ENCODE data around the gene CLECL1. TPM values are rescaled to one million over a fixed set of nuclear protein-coding genes. Genes with fewer than 3 reads are reported as not detected.
"Not testable (repeated sequence)": the region's sequence is repeated elsewhere in the genome, so short reads cannot be mapped to it uniquely, and the experiment has no call there.

CLECL1 gene
- total RNA-seq, 1 experiment from 2014 or later: not detected

DNA sequence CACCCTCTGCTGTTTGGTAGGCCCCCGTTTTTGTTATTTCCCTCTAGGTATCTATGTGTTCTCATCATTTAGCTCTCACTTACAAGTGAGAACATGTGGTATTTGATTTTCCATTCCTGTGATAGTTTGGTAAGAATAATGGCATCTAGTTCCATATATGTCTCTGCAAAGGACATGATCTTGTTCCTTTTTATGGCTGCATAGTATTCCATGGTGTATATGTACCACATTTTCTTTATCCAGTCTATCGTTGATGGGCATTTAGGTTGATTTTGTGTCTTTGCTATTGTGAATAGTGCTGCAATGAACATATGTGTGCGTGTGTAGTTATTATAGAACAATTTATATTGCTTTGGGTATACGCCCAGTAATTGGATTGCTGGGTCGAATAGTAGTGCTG lies 28.3 kb downstream of the CLECL1 start:
- H3K27me3 ChIP-seq (replicated peaks); H3K9me3 ChIP-seq (replicated peaks); H3K36me3 ChIP-seq; DNase-seq (ENCODE audit: low read depth in 1 of 2, low spot score in 2 of 2); H3K4me1 ChIP-seq (replicated peaks); H3K4me3 ChIP-seq; H3K27ac ChIP-seq: not testable (repeated sequence)

- H3K27ac ChIP-seq: no peak overlapping the region
These were observed 30.6 kb downstream of the CLECL1 start for GRCh38 chr12:9702255-9702654.

DNA sequence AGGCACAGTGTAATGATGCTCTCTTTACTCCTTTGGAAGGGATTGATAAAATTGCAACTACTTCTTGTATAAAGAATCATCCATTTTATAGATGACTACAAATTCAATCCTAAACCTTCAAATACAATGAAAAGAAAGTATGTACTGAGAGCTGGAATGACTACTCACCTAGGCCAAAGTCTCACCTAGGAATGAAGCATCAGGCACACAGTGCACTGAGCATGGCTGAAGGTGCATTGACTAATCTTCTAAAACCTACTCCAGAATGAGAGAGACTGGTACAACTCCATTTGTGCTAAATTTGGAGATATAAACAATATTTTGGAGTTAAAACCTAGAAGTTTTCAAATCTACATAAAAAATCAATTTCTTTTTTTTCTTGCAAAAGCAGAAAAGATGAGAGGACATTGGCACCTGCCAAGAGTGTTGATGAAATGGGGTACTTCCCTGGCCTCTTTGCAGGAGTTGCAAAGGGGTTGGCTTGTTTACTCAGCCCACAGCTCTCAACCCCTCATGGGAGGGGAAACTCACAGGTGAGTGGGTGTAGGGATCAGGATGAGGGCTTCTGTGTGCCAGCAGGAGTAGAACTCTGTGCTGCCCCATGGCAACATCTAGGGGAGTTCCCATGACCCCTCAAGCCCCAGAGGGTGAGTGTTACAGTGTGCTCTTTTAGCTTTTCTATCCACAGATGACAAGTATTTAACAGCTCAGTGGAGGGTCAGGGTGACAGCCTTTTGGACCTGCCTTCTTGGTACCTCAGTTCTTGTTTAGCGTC lies 31.3 kb downstream of the CLECL1 start:
- Histone ChIP-seq H3K4me1 (replicated peaks) (no peaks in the 10 kb centered on the region), H3K27me3 (replicated peaks) (no peaks in the 10 kb centered on the region; the same call in 1 of the 2 replicates), H3K4me3 (no peak overlapping the region), H3K9me3 (replicated peaks) (no peaks in the 10 kb centered on the region), H3K36me3 (no peaks in the 10 kb centered on the region), H3K27ac (no peak overlapping the region)
- DNase-seq (ENCODE audit: low read depth in 1 of 2, low spot score in 2 of 2): no peak

More at GRCh38 chr12:9702255-9702654, 30.6 kb downstream of the CLECL1 start:
- Histone ChIP-seq H3K36me3 (no peaks in the 10 kb centered on the region), H3K9me3 (replicated peaks) (no peaks in the 10 kb centered on the region), H3K4me3 (no peak overlapping the region), H3K27me3 (replicated peaks) (no peaks in the 10 kb centered on the region; the same call in 1 of the 2 replicates), H3K4me1 (replicated peaks) (no peaks in the 10 kb centered on the region)
- DNase-seq (ENCODE audit: low read depth in 1 of 2, low spot score in 2 of 2): no peak

- H3K9me3 ChIP-seq (replicated peaks): no peaks in the 10 kb centered on the region
- H3K36me3 ChIP-seq: 0 out of 2 replicates have a peak, but pooled peaks cover 4% of the 10 kb centered on the region
- no peaks in the 10 kb centered on the region for H3K4me1 ChIP-seq (replicated peaks)
- H3K27ac ChIP-seq: no peak overlapping the region
- no peaks in the 10 kb centered on the region; the same call in 1 of the 2 replicates for H3K27me3 ChIP-seq (replicated peaks)
- no peak for DNase-seq (ENCODE audit: low read depth in 1 of 2, low spot score in 2 of 2)
- no peak overlapping the region for H3K4me3 ChIP-seq
These were observed 32.3 kb downstream of the CLECL1 start for GRCh38 chr12:9700606-9700956.

DNA sequence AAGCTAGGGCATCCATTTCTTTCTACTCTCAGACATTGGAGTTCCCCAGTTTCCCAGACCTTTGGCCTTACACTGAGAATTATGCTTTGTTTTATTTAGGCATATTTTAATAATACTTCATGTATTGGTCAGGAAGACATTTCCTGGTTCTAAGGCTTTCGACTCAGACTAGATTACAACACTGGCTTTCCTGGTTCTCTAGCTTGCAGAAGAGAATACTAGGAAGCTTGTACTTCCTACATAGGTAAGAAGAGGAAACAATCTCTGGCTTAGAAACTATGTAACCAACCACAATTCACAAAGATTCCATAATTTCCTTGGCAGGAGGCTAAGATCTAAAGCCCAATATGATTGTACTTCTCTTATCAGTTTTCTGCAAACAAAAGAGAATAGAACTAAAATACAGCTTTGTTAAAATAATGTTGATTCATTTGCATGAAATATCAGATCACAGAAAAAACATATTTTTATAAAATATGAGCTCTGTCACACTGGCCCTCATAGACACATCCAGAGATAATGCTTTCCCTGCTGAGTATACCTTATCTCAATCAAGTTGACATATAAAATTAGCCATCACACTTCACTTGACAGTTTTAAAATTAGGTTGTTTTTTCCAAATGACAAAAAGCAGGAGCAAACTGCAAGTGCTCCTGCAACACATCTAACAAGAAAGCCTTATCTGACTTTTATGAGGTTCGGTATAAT lies 32.8 kb downstream of the CLECL1 start:
- H3K4me3 ChIP-seq: no peak overlapping the region
- H3K4me1 ChIP-seq (replicated peaks): no peaks in the 10 kb centered on the region
- no peaks in the 10 kb centered on the region; the same call in 1 of the 2 replicates for H3K27me3 ChIP-seq (replicated peaks)
- no peak overlapping the region for H3K27ac ChIP-seq
- DNase-seq (ENCODE audit: low read depth in 1 of 2, low spot score in 2 of 2): no peak
- H3K36me3 ChIP-seq: peaks cover 9% of the 10 kb centered on the region; the same call in 1 of the 2 replicates
- H3K9me3 ChIP-seq (replicated peaks): no peaks in the 10 kb centered on the region

GRCh38 chr12:9699269-9699897 lies 33.5 kb downstream of the CLECL1 start:
- H3K27ac ChIP-seq: no peak overlapping the region
- H3K4me3 ChIP-seq: no peak overlapping the region
- H3K36me3 ChIP-seq: peaks cover 14% of the 10 kb centered on the region
- H3K27me3 ChIP-seq (replicated peaks): no peaks in the 10 kb centered on the region; the same call in 1 of the 2 replicates
- no peaks in the 10 kb centered on the region for H3K4me1 ChIP-seq (replicated peaks)
- no peaks in the 10 kb centered on the region for H3K9me3 ChIP-seq (replicated peaks)
- DNase-seq (ENCODE audit: low read depth in 1 of 2, low spot score in 2 of 2): no peak

- DNase-seq (ENCODE audit: low read depth in 1 of 2, low spot score in 2 of 2): no peak
- Histone ChIP-seq H3K4me3 (no peak overlapping the region), H3K9me3 (replicated peaks) (no peaks in the 10 kb centered on the region), H3K27me3 (replicated peaks) (no peaks in the 10 kb centered on the region; the same call in 1 of the 2 replicates), H3K4me1 (replicated peaks) (no peaks in the 10 kb centered on the region), H3K27ac (no peak overlapping the region), H3K36me3 (peaks cover 18% of the 10 kb centered on the region)
These were observed 34.2 kb downstream of the CLECL1 start for GRCh38 chr12:9698681-9699080.

DNA sequence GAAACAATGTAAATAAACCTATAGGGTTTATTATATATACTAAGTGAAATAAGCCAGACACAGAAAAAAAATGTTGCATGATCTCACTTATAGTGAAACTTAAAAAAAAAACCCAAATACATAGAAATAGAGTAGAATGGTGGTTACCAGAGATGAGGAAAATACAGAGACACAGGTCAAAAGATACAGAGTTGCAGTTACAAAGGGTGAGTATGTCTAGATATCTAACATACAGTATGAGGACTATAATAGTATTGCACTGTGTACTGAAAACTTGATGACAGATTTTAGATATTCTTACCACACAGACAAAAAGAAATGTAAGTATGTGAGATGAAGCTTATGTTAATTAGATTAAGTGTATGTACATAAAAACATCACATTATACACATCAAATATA lies 35.3 kb downstream of the CLECL1 start:
- peaks cover 25% of the 10 kb centered on the region for H3K36me3 ChIP-seq
- no peak for DNase-seq (ENCODE audit: low read depth in 1 of 2, low spot score in 2 of 2)
- H3K4me3 ChIP-seq: no peak overlapping the region
- no peaks in the 10 kb centered on the region; the same call in 1 of the 2 replicates for H3K27me3 ChIP-seq (replicated peaks)
- no peaks in the 10 kb centered on the region for H3K9me3 ChIP-seq (replicated peaks)
- no peaks in the 10 kb centered on the region for H3K4me1 ChIP-seq (replicated peaks)
- no peak overlapping the region for H3K27ac ChIP-seq

- not testable (repeated sequence) for H3K27ac ChIP-seq; H3K4me1 ChIP-seq (replicated peaks); H3K27me3 ChIP-seq (replicated peaks); H3K9me3 ChIP-seq (replicated peaks); H3K4me3 ChIP-seq; DNase-seq (ENCODE audit: low read depth in 1 of 2, low spot score in 2 of 2)
- peaks cover 34% of the 10 kb centered on the region for H3K36me3 ChIP-seq
These were observed 37.2 kb downstream of the CLECL1 start for GRCh38 chr12:9695661-9696060.

- not testable (repeated sequence) for H3K4me1 ChIP-seq (replicated peaks); H3K4me3 ChIP-seq; H3K27me3 ChIP-seq (replicated peaks); H3K9me3 ChIP-seq (replicated peaks); H3K27ac ChIP-seq; DNase-seq (ENCODE audit: low read depth in 1 of 2, low spot score in 2 of 2)
- H3K36me3 ChIP-seq: peaks cover 36% of the 10 kb centered on the region
These were observed 37.7 kb downstream of the CLECL1 start for GRCh38 chr12:9695150-9695549.

- no peak overlapping the region for H3K27ac ChIP-seq
- no peaks in the 10 kb centered on the region for H3K27me3 ChIP-seq (replicated peaks)
- peaks cover 45% of the 10 kb centered on the region for H3K36me3 ChIP-seq
- no peaks in the 10 kb centered on the region for H3K9me3 ChIP-seq (replicated peaks)
- H3K4me1 ChIP-seq (replicated peaks): no peaks in the 10 kb centered on the region
- no peak for DNase-seq (ENCODE audit: low read depth in 1 of 2, low spot score in 2 of 2)
- no peak overlapping the region for H3K4me3 ChIP-seq
These were observed 38.7 kb downstream of the CLECL1 start for GRCh38 chr12:9694241-9694640.

- no peaks in the 10 kb centered on the region for H3K27me3 ChIP-seq (replicated peaks)
- no peaks in the 10 kb centered on the region for H3K4me1 ChIP-seq (replicated peaks)
- no peaks in the 10 kb centered on the region for H3K9me3 ChIP-seq (replicated peaks)
- no peak overlapping the region for H3K4me3 ChIP-seq
- DNase-seq (ENCODE audit: low read depth in 1 of 2, low spot score in 2 of 2): no peak
- no peak overlapping the region for H3K27ac ChIP-seq
- H3K36me3 ChIP-seq: peaks cover 58% of the 10 kb centered on the region
These were observed 40.0 kb downstream of the CLECL1 start for GRCh38 chr12:9692909-9693308.

DNA sequence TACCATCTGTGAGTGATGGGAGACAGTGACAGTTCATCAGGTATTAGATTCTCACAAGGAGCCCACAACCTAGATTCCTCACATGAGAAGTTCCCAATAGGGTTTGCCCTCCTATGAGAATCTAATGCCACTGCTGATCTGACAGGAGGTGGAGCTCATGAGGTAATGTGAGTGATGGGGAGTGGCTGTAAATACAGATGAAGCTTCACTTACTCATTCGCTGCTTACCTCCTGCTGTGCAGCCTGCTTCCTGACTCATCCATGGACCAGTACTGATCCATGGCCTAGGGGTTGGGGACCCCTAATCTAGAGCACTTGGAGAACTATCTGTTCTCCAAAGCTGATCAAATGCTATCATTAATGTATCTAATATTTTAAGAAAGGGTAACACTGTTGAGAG lies 45.7 kb downstream of the CLECL1 start:
- Histone ChIP-seq H3K4me1 (replicated peaks) (no peaks in the 10 kb centered on the region), H3K27me3 (replicated peaks) (no peaks in the 10 kb centered on the region), H3K36me3 (peaks cover 58% of the 10 kb centered on the region), H3K4me3 (no peak overlapping the region), H3K9me3 (replicated peaks) (no peaks in the 10 kb centered on the region), H3K27ac (no peak overlapping the region)
- DNase-seq (ENCODE audit: low read depth in 1 of 2, low spot score in 2 of 2): no peak

- no peaks in the 10 kb centered on the region for H3K9me3 ChIP-seq (replicated peaks)
- no peaks in the 10 kb centered on the region for H3K4me1 ChIP-seq (replicated peaks)
- peaks cover 64% of the 10 kb centered on the region for H3K36me3 ChIP-seq
- DNase-seq (ENCODE audit: low read depth in 1 of 2, low spot score in 2 of 2): no peak
- no peak overlapping the region for H3K27ac ChIP-seq
- no peak overlapping the region for H3K4me3 ChIP-seq
- no peaks in the 10 kb centered on the region for H3K27me3 ChIP-seq (replicated peaks)
These were observed 47.0 kb downstream of the CLECL1 start for GRCh38 chr12:9685915-9686314.

Data from SJSA1 (cell line).